Heart right ventricle (tissue), 16 donors: ENCODE data around the gene ARHGAP6. TPM values are rescaled to one million over a fixed set of nuclear protein-coding genes. Genes with fewer than 3 reads are reported as not detected.

Source experiments
- ATAC-seq, 8 donors: fragments of 200-7000 bp; cut with Tn5 transposase; one replicate each; pipeline ENCODE4 v1.9.1; 2020; ENCODE audit warnings: mild to moderate bottlenecking in 8 of 8, moderate library complexity in 8 of 8, moderate number of reproducible peaks in 1 of 8
- DNase-seq, 2 donors: peaks; one replicate each; pipeline ENCODE4 v3.0.0-alpha.2; 2020
- H3K27ac ChIP-seq, 10 donors: fragments of 200-600 bp; sonication (generic) in 2 of 10; one replicate each; pipeline versions ENCODE4 v1.5.0 to v1.8.0; 2020 to 2022; ENCODE audit warnings: mild to moderate bottlenecking in 3 of 10
- H3K27me3 ChIP-seq, 7 donors: fragments of 200-600 bp; one replicate each; pipeline ENCODE4 v1.8.0; 2021 to 2022; ENCODE audit warnings: mild to moderate bottlenecking in 2 of 7
- H3K36me3 ChIP-seq, 9 donors: fragments of 200-600 bp; sonication (generic) in 1 of 9; one replicate each; pipeline versions ENCODE4 v1.5.0 to v1.8.0; 2020 to 2022; ENCODE audit warnings: mild to moderate bottlenecking in 2 of 9
- H3K4me1 ChIP-seq, 9 donors: fragments of 200-600 bp; sonication (generic) in 1 of 9; one replicate each; pipeline versions ENCODE4 v1.5.0 to v1.8.0; 2020 to 2022; ENCODE audit warnings: mild to moderate bottlenecking in 4 of 9
- H3K4me3 ChIP-seq, 10 donors: fragments of 200-600 bp; sonication (generic) in 2 of 10; one replicate each; pipeline versions ENCODE4 v1.5.0 to v1.8.0; 2020 to 2022; ENCODE audit warnings: mild to moderate bottlenecking in 7 of 10, moderate library complexity in 2 of 10
- H3K9me3 ChIP-seq, 11 donors: fragments of 200-600 bp in 10 of 11; sonication (generic) in 2 of 11; one replicate each; pipeline versions ENCODE4 v1.5.0 to v1.8.0; 2013 to 2022; ENCODE audit warnings: mild to moderate bottlenecking in 2 of 11, control low read depth in 1 of 11, moderate library complexity in 1 of 11
- WGBS, 2 donors: extraction: QIAGEN DNeasy Blood & Tissue Kit; methylation state at CpG; one replicate each; pipeline ENCODE4 v1.1.7; 2013; ENCODE audit warnings: inconsistent platforms in 1 of 2; 5-methylcytosine and 5-hydroxymethylcytosine counted together
- intact Hi-C, 10 donors: fragments of 100-400 bp; cut with DNase I; formaldehyde crosslinking; loops; one replicate each; pipeline versions ENCODE4 v1.11.1 to v1.14.2; 2022
- polyA plus RNA-seq, 2 donors: library from polyadenylated mRNA; stranded (reverse); fragments of 200-250 nt; gene quantifications; one replicate each; pipeline ENCODE4 v1.2.3, GENCODE V29; 2013
- total RNA-seq, 10 donors: library from RNA; stranded (reverse); fragmentation: NEBNext Ultra II Directional in 3 of 10; extraction: Animal tissue kit (Norgen Biotek cat#: 25700) in 3 of 10; gene quantifications; one replicate each; pipeline versions ENCODE4 v1.2.1 to v1.2.4, GENCODE V29; 2021 to 2023
- TF ChIP-seq, protein P1 (sequence below), 9 donors: fragments of 200-600 bp; sonication (generic) in 2 of 9; IDR thresholded peaks; one replicate each; pipeline versions ENCODE4 v1.5.0 to v1.8.0; 2021 to 2022; ENCODE audit warnings: antibody characterized with exemption in 9 of 9, mild to moderate bottlenecking in 5 of 9, moderate library complexity in 1 of 9
- donor health status: Arrhythmogenic right ventricular cardiomyopathy.
- donor health status: ischemic (EF 13 %, LVEDD 7.1; RV severe dilation, severe dysfunction).
- donor health status: healthy with polysubstance abuse.
- donor health status: DM: no; HTN: yes; CAD: no.
- donor health status: DM: no; HTN: no; CAD: no.
- donor health status: ischemic (EF 25% LVEDD 6.9; RV normal size, moderate dysfunction).
- donor health status: ischemic (EF 25% LVEDD 5.7; RV mildly dilated, moderate dysfunction).
- donor health status: healthy.
- donor health status: DM: yes; HTN: yes; CAD: no.
- donor health status: Ischemic cardiomyopathy.
- donor health status: ischemic (EF 35%, LVEDD 5.7; RV mildly dilated, moderate dysfunction).
- donor health status: nonischemic (EF 11% LVEDD 7.7; RV severe dilation, severe dysfunction).
- donor health status: DM: yes; HTN: yes; CAD: no.
- donor health status: PGD.
- donor health status: ischemic (EF 29% LVEDD 5.4; RV normal size, mild dysfunction).
- donor health status: nonischemic (EF 23%, LVEDD 6.1; RV moderate dilation, normal function).

Gene ARHGAP6
- total and polyA plus RNA-seq, 12 donors: 1.6 to 6.0 (median 2.6) TPM

DNA sequence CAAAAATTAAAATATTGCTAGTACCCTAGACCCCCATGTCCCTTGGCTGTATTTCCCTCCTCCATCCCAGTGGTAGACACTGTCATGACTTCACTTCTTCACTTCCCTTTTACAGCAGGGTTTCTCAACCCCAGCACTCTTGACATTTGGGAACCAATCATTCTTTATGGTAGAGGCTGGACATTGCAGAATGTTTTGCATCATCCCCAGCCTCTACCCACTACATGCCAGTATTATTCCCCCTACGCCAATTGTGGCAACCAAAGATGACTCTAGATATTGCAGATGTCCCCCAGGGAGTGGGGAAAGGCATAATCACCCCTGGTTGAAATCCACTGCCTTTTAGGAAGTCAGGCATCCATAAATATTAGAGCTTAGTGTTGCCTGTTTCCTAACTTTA, 233.9 kb downstream of the ARHGAP6 start:
- intact Hi-C loops: no loop called here
- DNase-seq (no peak), ATAC-seq (no peak)
- Histone ChIP-seq H3K9me3 (no peaks in the 10 kb centered on the region), H3K36me3 (no peaks in the 10 kb centered on the region), H3K27ac (no peak overlapping the region), H3K4me1 (peaks cover 0 to 3% (median 0%) of the 10 kb centered on the region in 9 donors), H3K27me3 (peaks cover 0 to 22% (median 0%) of the 10 kb centered on the region in 7 donors), H3K4me3 (no peak overlapping the region)
- TF ChIP-seq, protein P1, sequence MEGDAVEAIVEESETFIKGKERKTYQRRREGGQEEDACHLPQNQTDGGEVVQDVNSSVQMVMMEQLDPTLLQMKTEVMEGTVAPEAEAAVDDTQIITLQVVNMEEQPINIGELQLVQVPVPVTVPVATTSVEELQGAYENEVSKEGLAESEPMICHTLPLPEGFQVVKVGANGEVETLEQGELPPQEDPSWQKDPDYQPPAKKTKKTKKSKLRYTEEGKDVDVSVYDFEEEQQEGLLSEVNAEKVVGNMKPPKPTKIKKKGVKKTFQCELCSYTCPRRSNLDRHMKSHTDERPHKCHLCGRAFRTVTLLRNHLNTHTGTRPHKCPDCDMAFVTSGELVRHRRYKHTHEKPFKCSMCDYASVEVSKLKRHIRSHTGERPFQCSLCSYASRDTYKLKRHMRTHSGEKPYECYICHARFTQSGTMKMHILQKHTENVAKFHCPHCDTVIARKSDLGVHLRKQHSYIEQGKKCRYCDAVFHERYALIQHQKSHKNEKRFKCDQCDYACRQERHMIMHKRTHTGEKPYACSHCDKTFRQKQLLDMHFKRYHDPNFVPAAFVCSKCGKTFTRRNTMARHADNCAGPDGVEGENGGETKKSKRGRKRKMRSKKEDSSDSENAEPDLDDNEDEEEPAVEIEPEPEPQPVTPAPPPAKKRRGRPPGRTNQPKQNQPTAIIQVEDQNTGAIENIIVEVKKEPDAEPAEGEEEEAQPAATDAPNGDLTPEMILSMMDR (IDR thresholded peaks at IDR 0.05): no peak
- 82 to 94% methylated on average over 1 of the region's 1 CpG for WGBS, 2 donors

DNA sequence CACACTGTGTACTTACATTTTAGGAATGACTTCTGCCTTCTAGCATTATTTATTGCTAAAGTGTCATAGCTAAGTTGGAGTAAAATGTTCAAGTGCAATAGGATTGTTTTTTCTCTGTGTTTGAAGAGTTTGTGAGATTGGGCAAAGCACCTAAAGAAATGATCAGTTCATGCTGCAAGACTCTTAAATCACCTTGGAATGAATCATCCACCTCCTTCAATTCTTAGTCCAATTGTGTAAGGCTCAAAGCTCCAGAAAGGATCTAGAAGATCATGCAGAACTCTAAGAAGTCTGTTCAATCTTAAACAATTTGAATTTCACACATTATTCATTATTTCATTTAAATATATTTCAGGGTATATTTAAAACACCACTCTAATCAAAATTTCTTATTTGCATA, 235.4 kb downstream of the ARHGAP6 start:
- H3K4me1 ChIP-seq: peaks cover 0 to 3% (median 0%) of the 10 kb centered on the region in 9 donors
- no peaks in the 10 kb centered on the region for H3K36me3 ChIP-seq
- no peaks in the 10 kb centered on the region for H3K9me3 ChIP-seq
- TF ChIP-seq, protein P1 (IDR thresholded peaks at IDR 0.05): no peak
- H3K27ac ChIP-seq: no peak overlapping the region
- no peak overlapping the region for H3K4me3 ChIP-seq
- no peak for ATAC-seq
- intact Hi-C loops: no loop called here
- peaks cover 0 to 31% (median 0%) of the 10 kb centered on the region in 7 donors for H3K27me3 ChIP-seq
- no peak for DNase-seq

DNA sequence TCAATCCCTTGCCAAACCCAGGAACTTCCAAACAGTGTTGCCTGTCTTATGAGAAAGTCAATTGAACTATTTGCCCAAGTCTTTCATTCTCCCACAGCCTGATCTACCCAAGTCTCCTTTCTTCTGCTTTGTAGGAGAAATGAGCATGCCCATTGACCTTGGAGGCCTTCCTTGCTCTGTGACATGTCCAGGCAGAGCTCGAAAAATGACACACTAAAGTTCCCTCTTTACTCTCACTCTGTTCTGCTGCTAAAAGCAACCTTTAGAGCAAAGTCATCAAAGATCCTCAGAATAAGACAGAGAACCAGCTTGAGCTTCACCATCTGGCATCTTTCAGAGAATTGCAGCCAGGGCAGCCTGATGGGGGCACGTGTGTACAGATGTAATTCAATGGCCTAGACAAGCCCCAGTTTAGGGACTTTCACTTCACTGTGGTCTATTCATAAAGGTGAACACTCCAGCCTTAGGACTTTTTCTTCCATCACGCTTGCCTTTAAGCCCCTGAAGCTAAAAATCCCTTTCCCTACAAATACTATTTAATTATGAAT, 236.1 kb downstream of the ARHGAP6 start:
- Histone ChIP-seq H3K4me1 (peaks cover 0 to 3% (median 0%) of the 10 kb centered on the region in 9 donors), H3K27ac (no peak overlapping the region), H3K9me3 (no peaks in the 10 kb centered on the region), H3K36me3 (no peaks in the 10 kb centered on the region), H3K4me3 (no peak overlapping the region), H3K27me3 (peaks cover 0 to 30% (median 0%) of the 10 kb centered on the region in 7 donors)
- DNase-seq: no peak
- intact Hi-C loops: no loop called here
- TF ChIP-seq, protein P1 (IDR thresholded peaks at IDR 0.05): no peak
- WGBS, 2 donors: 84 to 92% methylated on average over 3 of the region's 3 CpGs
- ATAC-seq: no peak

DNA sequence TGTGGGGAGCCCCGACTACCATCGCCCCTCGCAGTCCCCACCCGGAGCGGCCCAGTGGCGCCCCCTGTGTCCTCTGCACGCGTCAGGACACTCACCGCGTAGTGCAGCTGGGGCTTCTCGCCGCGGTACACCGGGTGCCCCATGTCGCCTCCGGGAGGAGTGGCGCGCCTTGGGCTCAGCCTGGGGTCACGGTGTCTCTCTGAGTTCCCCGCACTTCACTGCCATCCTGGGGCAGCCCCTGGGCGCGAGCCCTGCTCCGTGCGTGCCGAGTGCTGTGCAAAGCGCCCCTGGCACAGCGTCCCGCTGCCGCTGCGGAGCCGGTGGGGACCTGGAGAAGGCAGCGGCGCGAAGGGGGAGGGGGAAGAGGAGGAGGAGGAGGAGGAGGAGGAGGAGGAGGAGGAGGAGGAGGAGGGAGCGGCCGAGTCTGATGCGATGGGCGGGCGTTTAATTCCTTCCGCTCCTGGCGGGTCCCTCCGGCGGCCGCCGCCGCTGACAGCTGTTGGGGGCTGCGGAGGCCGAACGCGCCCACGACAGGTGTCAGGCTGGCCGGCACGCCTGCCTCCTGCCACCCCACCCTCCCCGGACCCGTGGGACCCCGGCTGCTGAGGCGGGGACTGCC, 238.2 kb downstream of the ARHGAP6 start:
- Histone ChIP-seq H3K9me3 (no peaks in the 10 kb centered on the region), H3K4me1 (peaks cover 0 to 11% (median 0%) of the 10 kb centered on the region in 9 donors), H3K27ac (peak overlapping the region in 8 of 10 donors; percentile 15 to 73 (median 65)), H3K27me3 (peaks cover 0 to 30% (median 0%) of the 10 kb centered on the region in 7 donors), H3K36me3 (no peaks in the 10 kb centered on the region), H3K4me3 (peak overlapping the region in 9 of 10 donors; percentile 35 to 61 (median 55))
- intact Hi-C loops: no loop called here
- DNase-seq (peak; percentile 34 to 62), ATAC-seq (peak; percentile 71 to 85 (median 80))
- TF ChIP-seq, protein P1 (IDR thresholded peaks at IDR 0.05): peak in 8 of 9 donors; percentile 10 to 48 (median 38)
- 2 to 5% methylated on average over 12 to 41 of the region's 57 CpGs for WGBS, 2 donors
